SH-SY5Y (cell line): Measurements from ENCODE around the gene NPW.

Experiments used
- GATA2 ChIP-seq: IDR thresholded peaks from 2 replicates; pipeline ENCODE4 v1.6.1; 2011; ENCODE audit warnings: mild to moderate bottlenecking, low read depth, low read length
- GATA3 ChIP-seq: IDR thresholded peaks from 2 replicates; pipeline ENCODE4 v1.6.1; 2011; ENCODE audit warnings: low read depth, mild to moderate bottlenecking, low read length, moderate library complexity

- TF ChIP-seq GATA3: no peak
- no peak for TF ChIP-seq GATA2
Observed at GRCh38 chr16:2045965-2046892, 26.6 kb downstream of the NPW start.
